HCT116 (cell line): ENCODE measurements around the gene TMEM135. TPM values are rescaled to one million over a fixed set of nuclear protein-coding genes. Genes with fewer than 3 reads are reported as not detected.

Source experiments
- ATAC-seq: fragments of 200-7000 bp; cut with Tn5 transposase; 2 replicates; pipeline ENCODE4 v1.9.1; 2020; ENCODE audit warnings: mild to moderate bottlenecking, moderate library complexity
- BruUV-seq: library from RNA; stranded (reverse); fragments of 400-500 nt; replicated peaks from 2 replicates; lab custom pipeline; 2021; lab: Mats Ljungman, UMichigan
- CTCF ChIA-PET: fragments of 300-600 bp; sonication (Branson Sonifier 250); formaldehyde crosslinking; loops from one replicate; lab custom pipeline; 2021; ENCODE audit warnings: antibody characterized with exemption; lab: Charles Lee
- POLR2A ChIA-PET: fragments of 300-600, 350-600 bp; sonication (Branson Sonifier 250); formaldehyde crosslinking; loops from one replicate; lab custom pipeline; 2021; ENCODE audit warnings: antibody characterized with exemption; lab: Charles Lee
- RAD21 ChIA-PET, 2 experiments: fragments of 300-600 bp; sonication (Branson Sonifier 250); formaldehyde crosslinking; loops; one replicate each; lab custom pipeline; 2023; ENCODE audit warnings: low total read pairs in 2 of 2; ENCODE audit not compliant: uncharacterized antibody in 2 of 2, unreplicated experiment in 2 of 2, low non-redundant PET in 1 of 2; lab: Charles Lee
- DNase-seq: peaks from one replicate; pipeline ENCODE4 v3.0.0-alpha.2; 2010; ENCODE audit warnings: low read depth, low spot score
- H2AFZ ChIP-seq: fragments of 200-600 bp; shearing (Covaris generic), sonication (generic); 2 replicates; pipeline ENCODE4 v1.6.1; 2017; ENCODE audit warnings: low read depth, mixed run types, mixed read lengths, antibody characterized with exemption, low read length; ENCODE audit not compliant: poor library complexity, severe bottlenecking
- H3K27ac ChIP-seq: 2 replicates; pipeline ENCODE4 v1.5.1; 2012; ENCODE audit warnings: low read depth, low read length
- H3K27me3 ChIP-seq: fragments of 200-600 bp; sonication (generic); 2 replicates; pipeline ENCODE4 v1.6.1; 2016; ENCODE audit warnings: mixed run types, low read length, mixed read lengths; ENCODE audit not compliant: insufficient read depth
- H3K36me3 ChIP-seq, 2 experiments: fragments of 200-500 bp in 1 of 2; fragments of 200-600 bp in 1 of 2; sonication (Bioruptor generic) in 1 of 2; sonication (generic) in 1 of 2; 2 replicates each; pipeline versions ENCODE4 v1.5.1 to v1.6.1; 2014 to 2016; ENCODE audit warnings: low read length in 2 of 2, inconsistent platforms in 1 of 2, mixed read lengths in 1 of 2, mixed run types in 1 of 2; ENCODE audit not compliant: insufficient read depth in 2 of 2, control insufficient read depth in 1 of 2
- H3K4me1 ChIP-seq, 2 experiments: fragments of 200-600 bp in 1 of 2; sonication (generic) in 1 of 2; 2 replicates each; pipeline versions ENCODE4 v1.5.1 to v1.6.1; 2012 to 2017; ENCODE audit warnings: low read length in 2 of 2, inconsistent platforms in 1 of 2, mild to moderate bottlenecking in 1 of 2, mixed read lengths in 1 of 2, mixed run types in 1 of 2, moderate library complexity in 1 of 2; ENCODE audit not compliant: insufficient read depth in 2 of 2, control insufficient read depth in 1 of 2
- H3K4me2 ChIP-seq: fragments of 200-600 bp; sonication (generic); 2 replicates; pipeline ENCODE4 v1.6.1; 2017; ENCODE audit warnings: mixed run types, low read length, mixed read lengths
- H3K4me3 ChIP-seq, 2 experiments: fragments of 200-600 bp in 1 of 2; sonication (generic) in 1 of 2; replicated peaks in 1 of 2; 2 replicates each; pipeline ENCODE4 v1.5.1; 2011 to 2016; ENCODE audit warnings: low read length in 2 of 2, control low read depth in 1 of 2, low read depth in 1 of 2, mild to moderate bottlenecking in 1 of 2, mixed read lengths in 1 of 2, mixed run types in 1 of 2
- H3K79me2 ChIP-seq: fragments of 200-600 bp; sonication (generic); 2 replicates; pipeline ENCODE4 v1.6.1; 2017; ENCODE audit warnings: mild to moderate bottlenecking, mixed run types, low read length, moderate library complexity, mixed read lengths; ENCODE audit not compliant: insufficient read depth
- H3K9ac ChIP-seq: fragments of 200-600 bp; sonication (generic); 2 replicates; pipeline ENCODE4 v1.6.1; 2016; ENCODE audit warnings: low read length, mixed read lengths
- H3K9me2 ChIP-seq: fragments of 200-600 bp; sonication (generic), shearing (Covaris generic); 2 replicates; pipeline ENCODE4 v1.6.1; 2017; ENCODE audit warnings: mixed run types, mild to moderate bottlenecking, moderate library complexity; ENCODE audit not compliant: insufficient read depth
- H3K9me3 ChIP-seq, 2 experiments: fragments of 200-500 bp in 1 of 2; fragments of 200-600 bp in 1 of 2; sonication (Bioruptor generic) in 1 of 2; sonication (generic) in 1 of 2; 2 replicates each; pipeline ENCODE4 v1.6.1; 2014 to 2017; ENCODE audit warnings: low read length in 2 of 2, mixed read lengths in 2 of 2, inconsistent platforms in 1 of 2, low read depth in 1 of 2, mild to moderate bottlenecking in 1 of 2, mixed run types in 1 of 2, moderate library complexity in 1 of 2; ENCODE audit not compliant: control insufficient read depth in 1 of 2, insufficient read depth in 1 of 2
- H4K20me1 ChIP-seq: fragments of 200-600 bp; sonication (generic), shearing (Covaris generic); 2 replicates; pipeline ENCODE4 v1.6.1; 2017; ENCODE audit warnings: mixed run types, mild to moderate bottlenecking, moderate library complexity; ENCODE audit not compliant: insufficient read depth
- EZH2 ChIP-seq: fragments of 200-600 bp; sonication (generic); IDR thresholded peaks from 2 replicates; pipeline ENCODE4 v1.6.1; 2017; ENCODE audit warnings: antibody characterized with exemption, mixed run types
- FOSL1 ChIP-seq: IDR thresholded peaks from 2 replicates; pipeline ENCODE4 v1.6.1; 2012; ENCODE audit warnings: low read depth
- JUND ChIP-seq: IDR thresholded peaks from 2 replicates; pipeline ENCODE4 v1.6.1; 2012
- POLR2AphosphoS5 ChIP-seq: IDR thresholded peaks from 2 replicates; pipeline ENCODE4 v1.6.1; 2011; ENCODE audit warnings: mild to moderate bottlenecking, low read depth, low read length, moderate library complexity
- SIN3A ChIP-seq: IDR thresholded peaks from 2 replicates; pipeline ENCODE4 v1.6.1; 2012; ENCODE audit warnings: low read depth
- SRF ChIP-seq: IDR thresholded peaks from 2 replicates; pipeline ENCODE4 v1.6.1; 2012; ENCODE audit warnings: low read depth
- TCF7L2 ChIP-seq: IDR thresholded peaks from 2 replicates; pipeline ENCODE4 v1.7.0; 2011; ENCODE audit warnings: borderline replicate concordance, inconsistent platforms; ENCODE audit not compliant: insufficient read depth, insufficient read length; ENCODE audit errors: extremely low read depth
- YY1 ChIP-seq: IDR thresholded peaks from 2 replicates; pipeline ENCODE4 v1.6.1; 2011; ENCODE audit warnings: low read length, low read depth, moderate library complexity, mild to moderate bottlenecking; ENCODE audit not compliant: insufficient replicate concordance; ENCODE audit errors: extremely low read depth
- ZFX ChIP-seq: fragments of 450-650 bp; IDR thresholded peaks from 2 replicates; pipeline ENCODE4 v1.6.1; 2017
- intact Hi-C: fragments of 100-400 bp; cut with micrococcal nuclease; formaldehyde crosslinking; loops from 2 replicates; pipeline ENCODE4 v1.10.0; 2022
- total RNA-seq: library from RNA; stranded (reverse); gene quantifications from one replicate; pipeline ENCODE4 v1.2.1, GENCODE V29; 2021; ENCODE audit not compliant: unreplicated experiment
- TF ChIP-seq, protein P1 (sequence below): IDR thresholded peaks from 2 replicates; pipeline ENCODE4 v1.6.1; 2012
- TF ChIP-seq, protein P2 (sequence below), 3 experiments: fragments of 200-600 bp in 1 of 3; sonication (generic) in 1 of 3; IDR thresholded peaks in 2 of 3; conservative IDR thresholded peaks in 1 of 3; 2 replicates each; pipeline ENCODE4 v1.5.1; 2012 to 2017; ENCODE audit warnings: low read depth in 2 of 3, low read length in 2 of 3, antibody characterized with exemption in 1 of 3, borderline replicate concordance in 1 of 3, control low read depth in 1 of 3, mild to moderate bottlenecking in 1 of 3, mixed read lengths in 1 of 3, mixed run types in 1 of 3, moderate library complexity in 1 of 3; ENCODE audit not compliant: insufficient read depth in 1 of 3
- TF ChIP-seq, protein P3 (sequence below): IDR thresholded peaks from 2 replicates; pipeline ENCODE4 v1.6.1; 2012; ENCODE audit warnings: low read depth

The TMEM135 gene
- total RNA-seq, 1 experiment from 2014 or later = 50.6 TPM

DNA sequence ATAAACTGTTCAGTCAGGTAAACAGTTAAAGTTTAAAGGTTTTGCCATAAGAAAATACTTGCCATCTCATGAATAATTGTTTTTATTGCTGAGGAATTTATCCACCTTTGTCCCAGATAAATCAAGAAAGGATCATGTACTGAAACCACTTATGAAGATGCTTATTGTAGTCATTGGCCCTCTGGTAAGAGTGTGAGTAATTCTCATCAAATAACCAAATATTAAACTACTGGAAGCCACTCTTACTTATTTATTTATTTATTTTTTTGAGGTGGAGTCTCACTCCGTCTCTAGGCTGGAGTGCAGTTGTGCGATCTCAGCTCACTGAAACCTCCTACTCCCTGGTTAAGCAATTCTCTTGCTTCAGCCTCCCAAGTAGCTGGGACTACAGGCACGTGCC, 35.1 kb downstream of the TMEM135 start:
- no peak overlapping the region for H3K27ac ChIP-seq
- H3K9ac ChIP-seq = no peak overlapping the region
- ChIA-PET CTCF (no interaction called here), RAD21 (no interaction called here), POLR2A (no interaction called here)
- no peaks in the 10 kb centered on the region for H3K9me2 ChIP-seq
- H3K9me3 ChIP-seq = no peaks in the 10 kb centered on the region
- TF ChIP-seq ZFX = no peak
- TF ChIP-seq YY1 = no peak
- TF ChIP-seq, protein P1, sequence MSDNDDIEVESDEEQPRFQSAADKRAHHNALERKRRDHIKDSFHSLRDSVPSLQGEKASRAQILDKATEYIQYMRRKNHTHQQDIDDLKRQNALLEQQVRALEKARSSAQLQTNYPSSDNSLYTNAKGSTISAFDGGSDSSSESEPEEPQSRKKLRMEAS = no peak
- no peak for TF ChIP-seq EZH2
- TF ChIP-seq FOSL1 = no peak
- TF ChIP-seq, protein P2, sequence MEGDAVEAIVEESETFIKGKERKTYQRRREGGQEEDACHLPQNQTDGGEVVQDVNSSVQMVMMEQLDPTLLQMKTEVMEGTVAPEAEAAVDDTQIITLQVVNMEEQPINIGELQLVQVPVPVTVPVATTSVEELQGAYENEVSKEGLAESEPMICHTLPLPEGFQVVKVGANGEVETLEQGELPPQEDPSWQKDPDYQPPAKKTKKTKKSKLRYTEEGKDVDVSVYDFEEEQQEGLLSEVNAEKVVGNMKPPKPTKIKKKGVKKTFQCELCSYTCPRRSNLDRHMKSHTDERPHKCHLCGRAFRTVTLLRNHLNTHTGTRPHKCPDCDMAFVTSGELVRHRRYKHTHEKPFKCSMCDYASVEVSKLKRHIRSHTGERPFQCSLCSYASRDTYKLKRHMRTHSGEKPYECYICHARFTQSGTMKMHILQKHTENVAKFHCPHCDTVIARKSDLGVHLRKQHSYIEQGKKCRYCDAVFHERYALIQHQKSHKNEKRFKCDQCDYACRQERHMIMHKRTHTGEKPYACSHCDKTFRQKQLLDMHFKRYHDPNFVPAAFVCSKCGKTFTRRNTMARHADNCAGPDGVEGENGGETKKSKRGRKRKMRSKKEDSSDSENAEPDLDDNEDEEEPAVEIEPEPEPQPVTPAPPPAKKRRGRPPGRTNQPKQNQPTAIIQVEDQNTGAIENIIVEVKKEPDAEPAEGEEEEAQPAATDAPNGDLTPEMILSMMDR (IDR thresholded peaks at IDR 0.05 in 2 of 3, conservative IDR thresholded peaks at IDR 0.05 in 1 of 3; ENCODE audit: borderline replicate concordance in 1 of 3, insufficient read depth in 1 of 3, low read depth in 2 of 3, low read length in 2 of 3) = no peak
- TF ChIP-seq POLR2AphosphoS5 = no peak
- TF ChIP-seq TCF7L2 = no peak
- no peak for TF ChIP-seq SIN3A
- TF ChIP-seq, protein P3, sequence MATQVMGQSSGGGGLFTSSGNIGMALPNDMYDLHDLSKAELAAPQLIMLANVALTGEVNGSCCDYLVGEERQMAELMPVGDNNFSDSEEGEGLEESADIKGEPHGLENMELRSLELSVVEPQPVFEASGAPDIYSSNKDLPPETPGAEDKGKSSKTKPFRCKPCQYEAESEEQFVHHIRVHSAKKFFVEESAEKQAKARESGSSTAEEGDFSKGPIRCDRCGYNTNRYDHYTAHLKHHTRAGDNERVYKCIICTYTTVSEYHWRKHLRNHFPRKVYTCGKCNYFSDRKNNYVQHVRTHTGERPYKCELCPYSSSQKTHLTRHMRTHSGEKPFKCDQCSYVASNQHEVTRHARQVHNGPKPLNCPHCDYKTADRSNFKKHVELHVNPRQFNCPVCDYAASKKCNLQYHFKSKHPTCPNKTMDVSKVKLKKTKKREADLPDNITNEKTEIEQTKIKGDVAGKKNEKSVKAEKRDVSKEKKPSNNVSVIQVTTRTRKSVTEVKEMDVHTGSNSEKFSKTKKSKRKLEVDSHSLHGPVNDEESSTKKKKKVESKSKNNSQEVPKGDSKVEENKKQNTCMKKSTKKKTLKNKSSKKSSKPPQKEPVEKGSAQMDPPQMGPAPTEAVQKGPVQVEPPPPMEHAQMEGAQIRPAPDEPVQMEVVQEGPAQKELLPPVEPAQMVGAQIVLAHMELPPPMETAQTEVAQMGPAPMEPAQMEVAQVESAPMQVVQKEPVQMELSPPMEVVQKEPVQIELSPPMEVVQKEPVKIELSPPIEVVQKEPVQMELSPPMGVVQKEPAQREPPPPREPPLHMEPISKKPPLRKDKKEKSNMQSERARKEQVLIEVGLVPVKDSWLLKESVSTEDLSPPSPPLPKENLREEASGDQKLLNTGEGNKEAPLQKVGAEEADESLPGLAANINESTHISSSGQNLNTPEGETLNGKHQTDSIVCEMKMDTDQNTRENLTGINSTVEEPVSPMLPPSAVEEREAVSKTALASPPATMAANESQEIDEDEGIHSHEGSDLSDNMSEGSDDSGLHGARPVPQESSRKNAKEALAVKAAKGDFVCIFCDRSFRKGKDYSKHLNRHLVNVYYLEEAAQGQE = no peak
- no peak for TF ChIP-seq SRF
- TF ChIP-seq JUND = no peak
- no peaks in the 10 kb centered on the region for H3K27me3 ChIP-seq
- H4K20me1 ChIP-seq = no peaks in the 10 kb centered on the region; the same call in 1 of the 2 replicates
- H3K4me3 ChIP-seq = no peak overlapping the region
- no peaks in the 10 kb centered on the region for H3K4me1 ChIP-seq
- 0 out of 2 replicates have a peak, but pooled peaks cover 3% of the 10 kb centered on the region for H3K79me2 ChIP-seq
- no peak for ATAC-seq
- BruUV-seq = no TSS peak
- peaks cover 0 to 4% of the 10 kb centered on the region in 2 experiments; a peak in 2 of 4 replicates for H3K36me3 ChIP-seq
- H3K4me2 ChIP-seq = no peak overlapping the region
- H2AFZ ChIP-seq = no peak overlapping the region
- no peak for DNase-seq
- intact Hi-C loops = no loop called here
